Right ventricle myocardium superior (tissue), 1 donor: ENCODE measurements around the gene GSTA1. TPM values are rescaled to one million over a fixed set of nuclear protein-coding genes. Genes with fewer than 3 reads are reported as not detected.
"Not testable (repeated sequence)": the region's sequence is repeated elsewhere in the genome, so short reads cannot be mapped to it uniquely, and the experiment has no call there.

ENCODE experiments used
- ATAC-seq: fragments of 200-7000 bp; cut with Tn5 transposase; one replicate; pipeline ENCODE4 v1.9.1; 2020; ENCODE audit warnings: mild to moderate bottlenecking; ENCODE audit not compliant: poor library complexity
- DNase-seq: peaks from one replicate; pipeline ENCODE4 v3.0.0-alpha.2; 2020
- intact Hi-C: fragments of 100-400 bp; cut with DNase I; formaldehyde crosslinking; loops from one replicate; pipeline ENCODE4 v1.11.2; 2022
- total RNA-seq: library from RNA; stranded (reverse); fragmentation: NEBNext Ultra II Directional; extraction: Animal tissue kit (Norgen Biotek cat#: 25700); gene quantifications from one replicate; pipeline ENCODE4 v1.2.1, GENCODE V29; 2021
- donor health status: DM: no; HTN: yes; CAD: no; lungs with severe emphysema.

The GSTA1 gene
- total RNA-seq, 1 donor from 2014 or later = not detected

- intact Hi-C loops = no loop called here
- DNase-seq (no peak), ATAC-seq (peak; percentile 71)
Measured at GRCh38 chr6:52815167-52816092, 11.8 kb upstream of the GSTA1 start.

GRCh38 chr6:52814545-52814944 lies 10.9 kb upstream of the GSTA1 start:
- DNase-seq, intact Hi-C loops, ATAC-seq: not testable (repeated sequence)

GRCh38 chr6:52809777-52810176 lies 6.2 kb upstream of the GSTA1 start:
- DNase-seq, intact Hi-C loops, ATAC-seq: not testable (repeated sequence)

- no peak for DNase-seq
- no peak for ATAC-seq
- intact Hi-C loops = no loop called here
Measured at GRCh38 chr6:52808660-52809059, 5.0 kb upstream of the GSTA1 start.

GRCh38 chr6:52802806-52803205 lies 810 bp downstream of the GSTA1 start:
- no peak for DNase-seq
- no peak for ATAC-seq
- intact Hi-C loops = no loop called here

- intact Hi-C loops = no loop called here
- DNase-seq (no peak), ATAC-seq (no peak)
Measured at GRCh38 chr6:52801188-52801841, 2.3 kb downstream of the GSTA1 start.

GRCh38 chr6:52799272-52799671 lies 4.3 kb downstream of the GSTA1 start:
- intact Hi-C loops, ATAC-seq, DNase-seq: not testable (repeated sequence)

- not testable (repeated sequence) for DNase-seq, ATAC-seq
Measured at GRCh38 chr6:52794366-52794765, 9.2 kb downstream of the GSTA1 start.

GRCh38 chr6:52790861-52791260 lies 12.8 kb downstream of the GSTA1 start:
- DNase-seq (no peak), ATAC-seq (no peak)
- intact Hi-C loops = no loop called here

More at GRCh38 chr6:52794366-52794765, 9.2 kb downstream of the GSTA1 start:
- intact Hi-C loops = not testable (repeated sequence)

GRCh38 chr6:52789658-52790057 lies 14.0 kb downstream of the GSTA1 start:
- not testable (repeated sequence) for ATAC-seq, DNase-seq
- intact Hi-C loops = loop anchor here (5.0 kb wide), 1 partner anchor 38 kb away; no protein-coding TSS in a partner anchor

GRCh38 chr6:52788478-52788877 lies 15.1 kb downstream of the GSTA1 start:
- intact Hi-C loops = loop anchor here (5.0 kb wide), 1 partner anchor 39 kb away; no protein-coding TSS in a partner anchor
- DNase-seq (no peak), ATAC-seq (no peak)

GRCh38 chr6:52787917-52788316 lies 15.7 kb downstream of the GSTA1 start:
- DNase-seq (no peak), ATAC-seq (no peak)
- intact Hi-C loops = loop anchor here (5.0 kb wide), 1 partner anchor 39 kb away; no protein-coding TSS in a partner anchor

GRCh38 chr6:52786249-52786956 lies 17.2 kb downstream of the GSTA1 start:
- ATAC-seq (no peak), DNase-seq (no peak)
- intact Hi-C loops = loop anchor here (5.0 kb wide), 1 partner anchor 41 kb away; no protein-coding TSS in a partner anchor

- ATAC-seq, intact Hi-C loops, DNase-seq: not testable (repeated sequence)
Measured at GRCh38 chr6:52782696-52783274, 20.8 kb downstream of the GSTA1 start.

GRCh38 chr6:52782209-52782608 lies 21.4 kb downstream of the GSTA1 start:
- ATAC-seq, intact Hi-C loops: not testable (repeated sequence)

GRCh38 chr6:52779237-52779636 lies 24.4 kb downstream of the GSTA1 start:
- DNase-seq (no peak), ATAC-seq (no peak)
- intact Hi-C loops = no loop called here

More at GRCh38 chr6:52782209-52782608, 21.4 kb downstream of the GSTA1 start:
- not testable (repeated sequence) for DNase-seq

- DNase-seq, ATAC-seq, intact Hi-C loops: not testable (repeated sequence)
Measured at GRCh38 chr6:52776711-52777351, 26.8 kb downstream of the GSTA1 start.

GRCh38 chr6:52769399-52769798 lies 34.2 kb downstream of the GSTA1 start:
- ATAC-seq, DNase-seq, intact Hi-C loops: not testable (repeated sequence)
